HepG2 (cell line): ENCODE measurements around the gene ICAM2.

Experiments used
- CTCF ChIP-seq: sonication (generic); formaldehyde crosslinking; IDR thresholded peaks from 2 replicates; pipeline ENCODE4 v1.5.0; 2020; ENCODE audit warnings: mild to moderate bottlenecking, missing genetic modification reagents, moderate library complexity
- IKZF5 ChIP-seq: IDR thresholded peaks from 2 replicates; pipeline ENCODE4 v1.6.1; 2018; ENCODE audit warnings: missing genetic modification reagents, mild to moderate bottlenecking, missing compliant biosample characterization
- MXD4 ChIP-seq: IDR thresholded peaks from 2 replicates; pipeline ENCODE4 v1.6.1; 2016; ENCODE audit warnings: mild to moderate bottlenecking, missing biosample characterization, missing genetic modification reagents
- NCOA5 ChIP-seq: sonication (generic); formaldehyde crosslinking; IDR thresholded peaks from 2 replicates; pipeline ENCODE4 v1.4.0; 2020; ENCODE audit warnings: missing genetic modification reagents
- POLR2A ChIP-seq, 2 experiments: IDR thresholded peaks; 2 replicates each; pipeline ENCODE4 v1.6.1; 2011; ENCODE audit warnings: low read depth in 2 of 2, low read length in 2 of 2, mild to moderate bottlenecking in 1 of 2, moderate library complexity in 1 of 2; ENCODE audit not compliant: insufficient read depth in 1 of 2
- RAD21 ChIP-seq: fragments of 450-650 bp; formaldehyde crosslinking; IDR thresholded peaks from 2 replicates; pipeline ENCODE4 v1.5.0; 2020; ENCODE audit warnings: mild to moderate bottlenecking
- ZFX ChIP-seq: sonication (generic); formaldehyde crosslinking; IDR thresholded peaks from 2 replicates; pipeline ENCODE4 v1.4.0; 2020; ENCODE audit warnings: mild to moderate bottlenecking, low read depth, missing genetic modification reagents, moderate library complexity
- ZNF12 ChIP-seq: sonication (generic); formaldehyde crosslinking; IDR thresholded peaks from 2 replicates; pipeline ENCODE4 v1.5.0; 2020; ENCODE audit warnings: missing genetic modification reagents
- ZNF142 ChIP-seq: sonication (generic); formaldehyde crosslinking; IDR thresholded peaks from 2 replicates; pipeline ENCODE4 v1.4.0; 2020; ENCODE audit warnings: missing genetic modification reagents
- ZNF318 ChIP-seq: sonication (generic); formaldehyde crosslinking; IDR thresholded peaks from 2 replicates; pipeline ENCODE4 v1.4.0; 2020; ENCODE audit warnings: mild to moderate bottlenecking, missing genetic modification reagents
- ZNF333 ChIP-seq: sonication (generic); formaldehyde crosslinking; IDR thresholded peaks from 2 replicates; pipeline ENCODE4 v1.4.0; 2020; ENCODE audit warnings: mild to moderate bottlenecking, missing genetic modification reagents, borderline replicate concordance
- ZZZ3 ChIP-seq: sonication (generic); formaldehyde crosslinking; IDR thresholded peaks from 2 replicates; pipeline ENCODE4 v1.4.0; 2020; ENCODE audit warnings: missing genetic modification reagents, mild to moderate bottlenecking, borderline replicate concordance
- TF ChIP-seq, protein P1 (sequence below): sonication (generic); formaldehyde crosslinking; IDR thresholded peaks from 2 replicates; pipeline ENCODE4 v1.4.0; 2020; ENCODE audit warnings: missing genetic modification reagents

DNA sequence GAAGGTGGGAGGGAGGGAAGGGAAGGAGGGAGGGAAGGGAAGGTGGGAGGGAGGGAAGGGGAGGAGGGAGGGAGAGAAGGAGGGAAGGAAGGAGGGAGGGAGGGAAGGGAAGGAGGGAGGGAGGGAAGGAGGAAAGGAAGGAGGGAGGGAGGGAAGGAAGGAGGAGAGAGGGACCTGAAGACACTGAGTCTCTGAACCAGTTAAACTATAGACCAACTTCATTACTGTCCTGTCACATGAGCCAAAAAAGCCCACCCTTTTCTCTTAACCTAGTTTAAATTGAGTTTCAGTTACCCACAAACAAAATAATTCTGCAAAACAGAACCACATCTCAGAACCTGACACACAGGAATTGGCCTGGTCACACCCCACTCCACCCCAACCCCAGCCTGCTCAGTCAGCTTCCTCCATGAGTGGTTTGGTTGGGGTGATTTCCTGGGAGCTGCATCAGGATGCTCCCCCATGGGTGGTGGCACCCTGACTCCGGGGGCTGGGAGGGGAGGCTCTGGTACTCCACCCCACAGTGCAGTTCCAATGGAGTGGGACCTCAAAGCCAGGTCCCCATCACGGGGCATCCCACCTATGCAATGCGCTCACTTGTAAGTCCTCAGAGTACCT, 27.0 kb downstream of the ICAM2 start:
- TF ChIP-seq MXD4 (CRISPR knock-in tag) (no peak), ZFX (no peak), CTCF (CRISPR knock-in tag) (no peak), IKZF5 (CRISPR knock-in tag) (no peak), ZNF12 (CRISPR knock-in tag) (no peak), RAD21 (no peak), ZNF142 (CRISPR knock-in tag) (no peak), POLR2A (IDR thresholded peaks at IDR 0.05; ENCODE audit: insufficient read depth in 1 of 2, low read depth in 2 of 2, low read length in 2 of 2) (no peak), ZNF333 (CRISPR knock-in tag) (no peak), NCOA5 (CRISPR knock-in tag) (no peak), ZNF318 (CRISPR knock-in tag) (no peak), ZZZ3 (CRISPR knock-in tag) (no peak)
- TF ChIP-seq, protein P1, sequence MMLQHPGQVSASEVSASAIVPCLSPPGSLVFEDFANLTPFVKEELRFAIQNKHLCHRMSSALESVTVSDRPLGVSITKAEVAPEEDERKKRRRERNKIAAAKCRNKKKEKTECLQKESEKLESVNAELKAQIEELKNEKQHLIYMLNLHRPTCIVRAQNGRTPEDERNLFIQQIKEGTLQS (CRISPR knock-in tag): no peak
